ENCODE measurements around the gene PRSS58.

The PRSS58 gene

DNA sequence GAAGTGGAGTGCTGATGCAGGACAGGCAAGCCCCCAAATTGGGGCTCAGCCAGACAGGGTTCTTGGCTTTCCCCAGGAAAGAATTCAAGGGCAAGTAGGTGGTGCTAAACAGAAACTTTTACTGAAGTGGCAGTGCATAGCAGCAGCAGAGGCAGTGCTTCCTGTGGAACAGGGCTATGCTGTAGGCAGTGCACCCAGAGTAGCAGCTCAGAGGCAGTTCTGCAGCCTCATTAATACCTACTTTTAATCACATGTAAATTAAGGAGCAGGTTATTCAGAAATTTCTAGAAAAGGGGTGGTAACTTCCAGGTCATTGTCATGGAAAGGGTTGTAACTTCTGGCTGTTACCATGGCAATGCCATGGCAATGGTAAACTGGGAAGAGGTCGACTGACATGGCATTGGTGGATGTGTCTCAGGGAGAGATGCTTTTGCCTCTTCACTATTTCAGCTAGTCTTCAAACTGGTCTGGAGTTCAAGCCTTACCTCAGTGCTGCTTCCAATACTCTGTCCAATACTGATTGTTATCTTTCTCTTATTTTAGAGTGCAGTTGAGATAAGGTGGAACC is 29.2 kb downstream of the PRSS58 start:
- in situ Hi-C loops (cut with HindIII; ENCODE audit: low sequenced_read_pairs): no loop called here

Data from endothelial cell of hepatic sinusoid (primary cell).